ENCODE measurements around the gene SDSL.

The SDSL gene

DNA sequence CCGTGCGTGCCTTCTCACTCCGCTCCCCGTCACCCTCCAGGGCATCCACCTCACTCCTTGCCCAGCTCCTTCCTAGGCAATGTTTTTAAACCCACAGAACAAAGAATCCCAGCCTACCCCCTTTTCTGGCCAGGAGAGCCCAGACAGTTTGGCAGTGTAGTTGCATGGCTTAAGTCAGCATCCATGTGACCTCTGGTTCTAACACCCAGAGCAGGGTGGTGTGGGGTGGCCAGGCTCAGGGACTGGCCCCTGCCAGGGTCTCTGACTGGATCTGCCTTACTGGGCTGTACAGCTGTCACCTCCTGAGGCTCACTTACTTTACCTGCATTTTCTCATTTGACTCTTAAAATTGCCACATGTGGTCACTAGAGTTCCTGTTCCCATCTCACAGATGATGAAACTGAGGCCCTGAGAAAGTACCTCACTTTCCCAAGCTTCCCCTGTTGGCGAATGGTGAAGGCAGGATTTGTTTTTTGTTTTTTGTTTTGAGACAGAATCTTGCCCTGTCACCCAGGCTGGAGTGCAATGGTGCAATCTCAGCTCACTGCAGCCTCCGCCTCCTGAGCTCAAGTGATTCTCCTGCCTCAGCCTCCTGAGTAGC, 36.8 kb upstream of the SDSL start:
- H4K20me1 ChIP-seq (ENCODE audit: insufficient read depth), result no peaks in the 10 kb centered on the region
- no peaks in the 10 kb centered on the region for H3K79me2 ChIP-seq (ENCODE audit: insufficient read depth, low read depth)
- no peak overlapping the region for H3K9ac ChIP-seq
- no peaks in the 10 kb centered on the region for H3K4me1 ChIP-seq (ENCODE audit: low read depth, poor library complexity, severe bottlenecking)
- TF ChIP-seq, protein P1, sequence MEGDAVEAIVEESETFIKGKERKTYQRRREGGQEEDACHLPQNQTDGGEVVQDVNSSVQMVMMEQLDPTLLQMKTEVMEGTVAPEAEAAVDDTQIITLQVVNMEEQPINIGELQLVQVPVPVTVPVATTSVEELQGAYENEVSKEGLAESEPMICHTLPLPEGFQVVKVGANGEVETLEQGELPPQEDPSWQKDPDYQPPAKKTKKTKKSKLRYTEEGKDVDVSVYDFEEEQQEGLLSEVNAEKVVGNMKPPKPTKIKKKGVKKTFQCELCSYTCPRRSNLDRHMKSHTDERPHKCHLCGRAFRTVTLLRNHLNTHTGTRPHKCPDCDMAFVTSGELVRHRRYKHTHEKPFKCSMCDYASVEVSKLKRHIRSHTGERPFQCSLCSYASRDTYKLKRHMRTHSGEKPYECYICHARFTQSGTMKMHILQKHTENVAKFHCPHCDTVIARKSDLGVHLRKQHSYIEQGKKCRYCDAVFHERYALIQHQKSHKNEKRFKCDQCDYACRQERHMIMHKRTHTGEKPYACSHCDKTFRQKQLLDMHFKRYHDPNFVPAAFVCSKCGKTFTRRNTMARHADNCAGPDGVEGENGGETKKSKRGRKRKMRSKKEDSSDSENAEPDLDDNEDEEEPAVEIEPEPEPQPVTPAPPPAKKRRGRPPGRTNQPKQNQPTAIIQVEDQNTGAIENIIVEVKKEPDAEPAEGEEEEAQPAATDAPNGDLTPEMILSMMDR (conservative IDR thresholded peaks at IDR 0.05; ENCODE audit: low read depth, low read length), result no peak
- no peaks in the 10 kb centered on the region for H3K27me3 ChIP-seq (ENCODE audit: insufficient read depth, low read depth)
- H3K27ac ChIP-seq, result no peak overlapping the region
- H3K4me2 ChIP-seq, result no peak overlapping the region
- no peak overlapping the region for H3K4me3 ChIP-seq (IDR thresholded peaks at IDR 0.05; ENCODE audit: insufficient read depth, low read depth, low read length)
- H3K36me3 ChIP-seq (ENCODE audit: insufficient read depth), result no peaks in the 10 kb centered on the region
- H2AFZ ChIP-seq (ENCODE audit: low read depth), result no peak overlapping the region

DNA sequence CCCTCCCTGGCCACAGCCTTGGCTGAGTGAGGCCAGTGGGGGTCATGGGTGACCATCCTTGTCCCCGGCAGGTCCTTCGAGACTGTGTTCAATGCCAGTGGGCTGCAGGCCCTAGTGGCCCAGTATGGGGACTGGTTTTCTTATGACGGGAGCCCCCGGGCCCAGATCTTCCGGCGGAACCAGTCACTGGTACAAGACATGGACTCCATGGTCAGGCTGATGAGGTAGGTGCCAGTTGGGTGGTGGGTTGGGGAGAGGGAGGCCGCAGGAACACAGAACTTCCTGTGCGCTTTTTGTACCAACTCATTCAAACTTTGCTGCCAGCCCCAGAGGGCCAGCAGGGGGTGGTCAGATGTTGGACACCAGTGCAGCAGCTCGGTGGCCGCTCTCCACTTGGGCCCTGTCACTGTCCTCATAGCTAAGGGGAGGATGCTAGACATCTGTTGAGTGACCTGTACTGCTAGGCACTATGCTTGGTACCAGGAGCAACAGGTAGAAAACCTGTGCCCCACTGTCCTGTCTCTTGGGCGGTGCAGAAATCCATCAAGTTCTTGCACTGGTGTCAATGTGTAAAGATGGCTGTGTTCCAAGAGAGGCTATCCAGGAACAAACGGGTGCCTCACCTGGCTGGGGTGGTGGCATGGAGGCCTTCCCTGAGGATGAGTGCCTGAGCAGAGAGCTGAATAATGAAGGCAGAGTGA, 35.2 kb upstream of the SDSL start:
- no peak overlapping the region for H2AFZ ChIP-seq (ENCODE audit: low read depth)
- H3K4me3 ChIP-seq (IDR thresholded peaks at IDR 0.05; ENCODE audit: insufficient read depth, low read depth, low read length), result no peak overlapping the region
- H3K4me1 ChIP-seq (ENCODE audit: low read depth, poor library complexity, severe bottlenecking), result no peaks in the 10 kb centered on the region
- no peak overlapping the region for H3K4me2 ChIP-seq
- H3K79me2 ChIP-seq (ENCODE audit: insufficient read depth, low read depth), result no peaks in the 10 kb centered on the region
- no peaks in the 10 kb centered on the region for H4K20me1 ChIP-seq (ENCODE audit: insufficient read depth)
- H3K9ac ChIP-seq, result no peak overlapping the region
- no peaks in the 10 kb centered on the region for H3K36me3 ChIP-seq (ENCODE audit: insufficient read depth)
- H3K27ac ChIP-seq, result no peak overlapping the region
- no peaks in the 10 kb centered on the region for H3K27me3 ChIP-seq (ENCODE audit: insufficient read depth, low read depth)
- TF ChIP-seq, protein P1 (conservative IDR thresholded peaks at IDR 0.05; ENCODE audit: low read depth, low read length), result no peak

GRCh38 chr12:113387631-113388030, 34.5 kb upstream of the SDSL start:
- no peaks in the 10 kb centered on the region for H3K4me1 ChIP-seq (ENCODE audit: low read depth, poor library complexity, severe bottlenecking)
- no peak overlapping the region for H3K4me2 ChIP-seq
- no peaks in the 10 kb centered on the region for H3K79me2 ChIP-seq (ENCODE audit: insufficient read depth, low read depth)
- no peak overlapping the region for H3K4me3 ChIP-seq (IDR thresholded peaks at IDR 0.05; ENCODE audit: insufficient read depth, low read depth, low read length)
- no peaks in the 10 kb centered on the region for H3K36me3 ChIP-seq (ENCODE audit: insufficient read depth)
- no peak overlapping the region for H2AFZ ChIP-seq (ENCODE audit: low read depth)
- TF ChIP-seq, protein P1 (conservative IDR thresholded peaks at IDR 0.05; ENCODE audit: low read depth, low read length), result no peak
- H3K9ac ChIP-seq, result no peak overlapping the region
- H3K27ac ChIP-seq, result no peak overlapping the region
- no peaks in the 10 kb centered on the region for H4K20me1 ChIP-seq (ENCODE audit: insufficient read depth)
- no peaks in the 10 kb centered on the region for H3K27me3 ChIP-seq (ENCODE audit: insufficient read depth, low read depth)

- H3K36me3 ChIP-seq (ENCODE audit: insufficient read depth), result no peaks in the 10 kb centered on the region
These were observed 33.8 kb upstream of the SDSL start for GRCh38 chr12:113388351-113388750.

More at GRCh38 chr12:113388351-113388750, 33.8 kb upstream of the SDSL start:
- H4K20me1 ChIP-seq (ENCODE audit: insufficient read depth), result no peaks in the 10 kb centered on the region
- TF ChIP-seq, protein P1 (conservative IDR thresholded peaks at IDR 0.05; ENCODE audit: low read depth, low read length), result no peak
- H3K4me2 ChIP-seq, result no peak overlapping the region
- H3K27ac ChIP-seq, result no peak overlapping the region
- H3K79me2 ChIP-seq (ENCODE audit: insufficient read depth, low read depth), result no peaks in the 10 kb centered on the region
- no peak overlapping the region for H3K4me3 ChIP-seq (IDR thresholded peaks at IDR 0.05; ENCODE audit: insufficient read depth, low read depth, low read length)
- no peak overlapping the region for H3K9ac ChIP-seq
- no peaks in the 10 kb centered on the region for H3K27me3 ChIP-seq (ENCODE audit: insufficient read depth, low read depth)
- no peak overlapping the region for H2AFZ ChIP-seq (ENCODE audit: low read depth)
- no peaks in the 10 kb centered on the region for H3K4me1 ChIP-seq (ENCODE audit: low read depth, poor library complexity, severe bottlenecking)

Measured in KMS-11 (cell line).